CD4-positive, alpha-beta T cell treated with Interleukin-4 for 1 hour (primary cell): ENCODE measurements around the gene RALGAPB.
"Not testable (repeated sequence)": the region's sequence is repeated elsewhere in the genome, so short reads cannot be mapped to it uniquely, and the experiment has no call there.

Source experiments
- DNase-seq, 2 donors: peaks; one replicate each; pipeline ENCODE4 v3.0.0-alpha.2; 2020 to 2022

RALGAPB gene

DNA sequence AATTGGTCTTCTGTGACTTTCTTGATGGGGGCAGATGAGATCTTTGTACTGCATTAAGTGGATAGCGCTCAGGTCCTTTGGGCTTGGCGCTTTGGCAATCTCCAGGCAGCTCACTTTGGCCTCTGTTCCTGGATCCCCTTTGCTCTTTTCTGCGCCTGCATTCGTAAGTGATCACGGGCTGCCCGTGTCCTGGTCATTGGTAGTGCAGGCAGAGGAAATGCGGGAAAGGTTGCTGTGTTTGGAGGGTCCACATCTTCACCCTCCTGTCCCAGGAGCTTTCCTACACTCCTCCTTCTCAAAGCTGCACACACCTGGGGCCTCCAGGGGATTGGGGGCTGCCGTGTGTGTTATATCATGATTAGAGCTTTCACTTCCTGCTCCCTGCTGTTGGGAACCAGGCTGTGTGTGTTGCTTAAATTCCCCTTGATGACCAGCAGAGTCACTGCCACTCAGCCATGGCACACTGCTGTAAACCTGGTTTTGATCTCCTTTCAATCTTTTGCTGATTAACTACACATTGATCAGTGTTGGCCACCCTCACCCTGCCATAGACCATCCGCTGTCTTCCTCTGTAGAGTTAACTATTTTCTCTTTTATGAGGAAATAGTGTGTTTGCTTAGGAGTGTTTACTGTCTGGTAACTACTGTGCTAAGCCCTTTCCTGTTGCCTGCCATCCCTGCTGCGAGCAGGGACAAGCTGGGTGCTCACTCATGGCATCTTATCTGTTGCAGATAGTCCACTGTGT lies 24.5 kb upstream of the RALGAPB start:
- peak in 1 of 2 donors; percentile 22 for DNase-seq

DNA sequence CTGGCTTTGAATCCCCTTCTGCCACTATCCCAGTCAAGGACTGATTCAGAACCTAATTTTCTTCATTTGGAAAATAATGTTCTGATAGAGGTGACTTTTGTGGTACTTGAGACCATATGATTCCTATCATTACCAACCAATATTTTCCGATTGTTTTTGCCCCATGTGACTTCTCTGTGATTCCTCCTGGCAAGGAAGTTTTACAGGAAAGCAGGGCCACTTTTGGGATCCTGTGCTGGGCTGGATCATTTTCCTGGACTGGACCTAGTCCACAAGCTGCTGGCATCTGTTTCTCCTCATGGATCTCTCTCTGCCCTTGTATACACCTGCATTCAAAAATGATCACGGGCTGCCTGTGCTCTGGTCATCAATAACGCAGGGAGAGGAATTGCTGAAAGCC lies 23.6 kb upstream of the RALGAPB start:
- DNase-seq, result no peak

DNA sequence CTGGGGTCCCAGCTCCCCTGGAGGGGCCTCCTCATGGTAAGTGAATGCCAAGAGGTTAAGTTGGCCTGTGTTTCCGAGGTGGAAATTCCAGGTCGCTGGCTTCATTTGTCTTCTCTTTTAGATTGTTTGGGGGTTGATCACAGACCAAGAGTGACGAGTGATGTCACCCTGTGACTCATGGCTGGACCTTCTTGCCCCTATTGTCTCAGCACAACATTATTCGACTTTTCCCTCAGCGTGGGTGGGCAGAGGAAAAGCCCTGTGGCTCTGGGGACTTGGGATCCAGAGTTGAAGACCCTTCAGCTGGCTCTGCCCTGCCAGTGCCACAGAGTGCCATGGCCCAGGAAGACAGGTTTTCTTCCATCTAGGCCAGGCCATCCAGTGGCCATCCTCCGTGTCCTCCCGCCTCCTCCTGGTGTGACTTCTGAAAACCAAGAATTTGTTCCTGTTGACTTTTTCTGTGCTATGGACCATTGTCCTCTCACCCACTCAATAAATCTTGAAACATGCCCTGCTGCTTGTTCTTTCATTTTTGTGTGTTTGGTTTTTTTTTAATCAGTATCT lies 22.1 kb upstream of the RALGAPB start:
- DNase-seq, result no peak

DNA sequence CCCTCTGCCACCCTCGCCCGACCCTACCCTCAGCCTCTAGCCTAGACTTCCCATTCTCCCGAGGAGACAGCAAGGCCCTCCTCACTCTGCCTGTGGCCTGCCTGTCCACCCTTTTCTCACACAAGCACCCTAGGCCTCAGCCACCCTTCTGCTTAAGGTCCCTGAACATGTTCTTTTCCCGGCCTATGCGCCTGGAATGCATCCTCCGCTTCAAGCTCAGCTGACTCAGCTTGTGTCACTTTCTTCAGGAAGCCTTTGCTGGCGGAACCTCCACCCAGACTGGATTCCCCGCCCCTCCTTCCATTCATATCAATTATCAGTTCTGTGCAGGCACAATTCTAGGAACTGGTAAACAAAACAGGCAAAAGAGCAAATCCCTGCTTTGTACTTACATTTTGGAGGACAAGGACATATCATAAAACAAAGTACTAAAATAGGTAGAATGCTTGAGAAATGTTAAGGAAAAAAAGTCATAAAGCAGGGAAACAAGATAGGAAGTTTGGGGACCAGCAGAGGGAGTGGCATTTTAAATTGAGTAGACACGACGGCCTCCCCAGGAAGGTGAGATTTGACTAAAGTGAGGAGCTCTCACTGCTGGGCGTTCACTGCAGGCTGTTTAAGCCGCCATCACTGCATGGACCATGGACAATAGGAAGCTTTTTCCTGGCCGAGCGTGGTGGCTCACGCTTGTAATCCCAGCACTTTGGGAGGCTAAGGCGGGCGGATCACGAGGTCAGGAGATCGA lies 19.6 kb upstream of the RALGAPB start:
- no peak for DNase-seq

DNA sequence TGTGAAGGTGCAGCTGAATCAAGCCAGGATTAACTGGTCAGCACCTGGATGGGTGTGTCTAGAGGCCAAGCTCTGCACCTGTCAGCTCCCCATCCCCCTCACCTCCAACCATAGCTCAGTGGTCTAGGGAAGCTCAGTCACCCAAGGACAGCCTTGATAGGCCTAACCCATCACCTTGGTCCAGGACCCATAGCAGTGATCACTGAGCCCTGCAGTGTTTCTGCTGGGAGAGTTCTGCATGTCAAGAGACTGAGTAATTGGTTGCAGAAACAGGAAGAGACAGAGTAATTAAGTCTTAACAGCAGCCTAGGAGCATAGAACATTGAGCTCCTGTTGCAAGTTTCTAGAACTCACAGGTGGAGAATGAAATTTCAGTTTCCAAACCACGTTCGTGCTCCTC lies 18.7 kb upstream of the RALGAPB start:
- no peak for DNase-seq

DNA sequence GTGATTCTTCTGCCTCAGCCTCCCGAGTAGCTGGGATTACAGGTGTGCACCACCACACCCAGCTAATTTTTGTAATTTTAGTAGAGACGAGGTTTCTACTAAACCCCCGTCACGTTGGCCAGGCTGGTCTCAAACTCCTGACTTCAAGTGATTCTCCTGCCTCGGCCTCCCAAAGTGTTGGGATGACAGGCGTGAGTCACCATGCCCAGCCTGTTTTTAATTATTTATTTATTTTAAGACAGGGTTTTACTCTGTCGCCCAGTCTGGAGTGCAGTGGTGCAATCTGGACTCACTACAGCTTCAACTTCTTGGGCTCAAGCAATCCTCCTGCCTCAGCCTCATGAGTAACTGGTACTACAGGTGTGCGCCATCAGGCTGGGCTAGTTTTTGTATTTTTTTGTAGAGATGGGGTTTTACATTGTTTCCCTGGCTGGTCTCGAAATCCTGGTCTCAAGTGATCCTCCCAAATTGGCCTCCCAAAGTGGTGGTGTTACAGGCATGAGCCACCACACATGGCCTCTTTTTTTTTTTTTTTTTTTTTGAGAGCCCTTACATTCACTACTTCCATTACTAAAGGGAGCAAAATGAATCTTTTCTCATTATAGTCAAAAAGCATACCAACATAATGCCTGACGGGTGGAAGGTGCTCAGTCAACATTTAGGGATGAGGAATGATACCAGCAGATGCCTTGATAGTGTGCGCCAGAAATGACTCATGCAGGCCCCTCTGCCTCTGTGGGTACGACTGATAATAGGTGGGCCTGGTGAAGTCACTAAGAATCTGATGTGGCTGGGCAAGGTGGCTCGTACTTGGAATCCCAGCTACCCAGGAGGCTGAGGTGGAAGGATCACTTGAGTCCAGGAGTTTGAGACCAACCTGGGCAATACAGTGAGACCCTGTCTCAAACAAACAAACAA lies 17.8 kb upstream of the RALGAPB start:
- DNase-seq, result no peak

DNA sequence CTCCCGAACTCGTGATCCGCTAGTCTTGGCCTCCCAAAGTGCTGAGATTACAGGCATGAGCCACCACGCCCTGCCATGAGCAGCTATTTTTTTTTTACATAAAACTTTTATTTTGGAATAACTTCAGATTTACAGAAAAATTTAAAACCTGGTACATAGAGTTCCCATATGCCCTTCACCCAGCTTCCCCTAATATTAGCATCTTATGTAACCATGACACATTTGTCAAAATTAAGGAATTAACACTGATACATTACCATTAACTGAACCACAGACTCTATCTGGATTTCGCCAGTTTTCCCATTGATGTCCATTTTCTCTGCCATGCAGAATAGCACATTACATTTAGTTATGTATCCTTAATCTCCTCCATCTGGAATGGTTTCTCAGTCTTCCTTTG lies 14.3 kb upstream of the RALGAPB start:
- DNase-seq, result no peak

DNA sequence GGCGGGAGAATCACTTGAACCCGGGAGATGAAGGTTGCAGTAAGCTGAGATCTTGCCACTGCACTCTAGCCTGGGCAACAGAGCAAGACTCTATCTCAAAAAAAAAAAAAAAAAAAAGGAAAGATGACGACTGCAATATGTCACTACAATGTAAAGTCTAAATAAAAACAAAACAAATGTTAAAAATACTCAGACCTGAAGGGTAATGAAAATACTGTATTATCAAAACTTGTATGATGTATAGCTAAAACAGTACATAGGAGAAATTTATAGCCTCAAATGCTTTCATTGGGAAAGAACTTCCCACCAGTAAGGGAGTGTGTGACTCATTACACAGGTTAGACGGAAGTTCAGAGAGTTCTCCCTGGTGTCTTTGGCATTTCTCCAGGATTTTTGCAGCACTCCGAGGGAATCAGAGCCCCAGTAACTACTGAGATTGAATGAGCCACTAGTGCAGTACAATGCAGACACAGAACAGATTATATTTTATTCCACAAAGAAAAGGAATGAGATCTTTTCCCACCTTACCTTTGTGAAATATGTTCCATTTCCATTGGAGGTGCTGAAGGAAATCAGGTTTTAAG lies 12.5 kb upstream of the RALGAPB start:
- DNase-seq, result no peak

DNA sequence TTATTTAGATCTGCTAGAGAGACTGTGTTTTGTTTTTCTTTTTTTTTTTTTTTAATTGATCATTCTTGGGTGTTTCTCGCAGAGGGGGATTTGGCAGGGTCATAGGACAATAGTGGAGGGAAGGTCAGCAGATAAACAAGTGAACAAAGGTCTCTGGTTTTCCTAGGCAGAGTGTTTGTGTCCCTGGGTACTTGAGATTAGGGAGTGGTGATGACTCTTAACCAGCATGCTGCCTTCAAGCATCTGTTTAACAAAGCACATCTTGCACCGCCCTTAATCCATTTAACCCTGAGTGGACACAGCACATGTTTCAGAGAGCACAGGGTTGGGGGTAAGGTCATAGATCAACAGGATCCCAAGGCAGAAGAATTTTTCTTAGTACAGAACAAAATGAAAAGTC lies 12.0 kb upstream of the RALGAPB start:
- DNase-seq, result not testable (repeated sequence)

DNA sequence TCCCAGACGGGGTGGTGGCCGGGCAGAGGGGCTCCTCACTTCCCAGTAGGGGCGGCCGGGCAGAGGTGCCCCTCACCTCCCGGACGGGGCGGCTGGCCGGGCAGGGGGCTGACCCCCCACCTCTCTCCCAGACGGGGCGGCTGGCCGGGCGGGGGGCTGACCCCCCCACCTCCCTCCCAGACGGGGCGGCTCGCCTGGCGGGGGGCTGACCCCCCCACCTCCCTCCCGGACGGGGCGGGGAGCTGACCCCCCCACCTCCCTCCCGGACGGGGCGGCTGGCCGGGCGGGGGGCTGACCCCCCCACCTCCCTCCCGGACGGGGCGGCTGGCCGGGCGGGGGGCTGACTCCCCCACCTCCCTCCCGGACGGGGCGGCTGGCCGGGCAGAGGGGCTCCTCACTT lies 11.5 kb upstream of the RALGAPB start:
- DNase-seq, result not testable (repeated sequence)

DNA sequence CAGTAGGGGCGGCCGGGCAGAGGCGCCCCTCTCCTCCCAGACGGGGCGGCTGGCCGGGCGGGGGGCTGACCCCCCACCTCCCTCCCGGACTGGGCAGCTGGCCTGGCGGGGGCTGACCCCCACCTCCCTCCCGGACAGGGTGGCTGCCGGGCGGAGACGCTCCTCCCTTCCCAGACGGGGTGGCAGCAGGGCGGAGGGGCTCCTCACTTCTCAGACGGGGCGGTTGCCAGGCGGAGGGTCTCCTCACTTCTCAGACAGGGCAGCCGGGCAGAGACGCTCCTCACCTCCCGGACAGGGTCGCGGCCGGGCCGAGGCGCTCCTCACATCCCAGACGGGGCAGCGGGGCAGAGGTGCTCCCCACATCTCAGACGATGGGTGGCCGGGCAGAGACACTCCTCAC lies 11.1 kb upstream of the RALGAPB start:
- DNase-seq, result not testable (repeated sequence)

DNA sequence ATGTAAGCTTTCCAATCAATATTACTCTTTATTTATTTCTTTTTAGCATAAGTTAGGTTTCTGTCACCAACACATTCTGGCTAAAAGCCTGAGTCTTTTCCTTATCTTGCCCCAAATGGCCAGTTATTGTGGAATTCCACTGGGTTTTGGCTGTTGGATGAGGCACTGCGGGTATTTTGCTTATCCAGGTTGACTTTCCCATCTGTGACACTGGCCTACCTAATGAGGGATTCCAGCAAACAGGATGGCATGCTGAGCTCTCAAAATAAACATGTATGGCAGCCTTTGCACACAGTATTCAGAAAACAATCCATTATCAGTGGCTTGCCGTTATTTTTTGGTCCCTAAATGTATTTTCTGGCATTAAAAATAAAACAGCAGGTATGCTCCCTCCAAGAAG lies 6.5 kb upstream of the RALGAPB start:
- no peak for DNase-seq

DNA sequence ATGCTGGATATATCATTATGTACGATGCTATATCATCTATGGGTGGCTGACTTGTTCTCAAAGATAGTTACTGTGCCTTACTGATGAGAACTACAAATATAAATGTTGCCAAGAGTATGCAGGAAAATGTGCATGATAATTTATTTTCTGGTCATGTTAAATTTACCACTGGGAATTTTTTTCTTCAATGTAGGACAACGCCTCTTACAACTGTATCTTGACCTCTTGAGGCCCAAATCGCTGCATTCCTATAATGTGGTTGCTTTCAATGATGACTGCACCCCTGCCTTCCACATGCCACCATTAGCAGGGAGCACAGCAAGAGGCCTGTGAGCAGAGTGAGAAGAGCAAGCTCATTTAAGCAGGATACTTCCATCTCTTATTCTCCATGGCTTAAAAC lies 5.7 kb upstream of the RALGAPB start:
- no peak for DNase-seq

DNA sequence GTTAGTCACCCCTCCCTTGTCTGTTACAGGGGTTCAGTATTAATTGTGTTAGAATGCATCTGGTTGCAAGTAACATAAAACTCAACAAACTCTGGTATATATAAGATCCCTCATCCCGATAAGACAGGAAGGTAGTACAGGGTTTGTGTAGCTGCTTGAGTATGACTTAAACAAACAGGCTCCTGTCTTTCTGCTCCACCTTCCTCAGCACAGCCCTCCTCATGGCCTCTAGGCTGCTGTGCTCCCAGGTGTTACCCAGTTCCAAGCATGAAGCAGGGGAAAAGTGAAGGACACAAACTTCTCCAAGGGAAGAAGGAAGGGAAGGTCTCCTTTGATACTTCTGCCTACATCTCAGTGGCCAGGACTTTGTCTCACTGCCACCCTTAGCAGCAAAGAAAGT lies 1.4 kb upstream of the RALGAPB start:
- DNase-seq, result no peak

DNA sequence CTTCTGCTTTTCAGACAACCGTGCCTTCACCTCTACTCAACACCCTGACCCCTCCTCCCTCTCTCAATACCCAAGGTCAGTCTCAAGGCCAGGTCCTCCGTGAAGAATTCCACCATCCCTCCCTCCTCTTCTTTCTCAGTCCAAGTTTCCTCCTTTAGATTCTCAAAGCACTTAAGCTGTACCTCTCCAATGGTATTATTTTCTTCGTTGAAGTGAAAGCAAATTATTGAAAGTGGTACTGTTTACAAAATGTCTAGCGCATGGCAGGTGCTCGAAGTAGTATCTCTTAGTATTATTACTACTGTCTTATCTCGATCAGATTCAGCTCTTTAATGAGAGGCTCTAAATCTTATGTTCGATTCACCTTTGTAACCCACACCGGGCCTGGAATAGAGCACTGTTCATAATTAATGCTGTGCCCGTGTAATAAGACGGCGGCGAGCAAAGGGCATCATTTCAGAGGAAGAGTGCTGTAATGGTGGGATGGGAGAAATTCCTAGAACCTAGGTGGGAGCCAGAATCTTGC lies 593 bp upstream of the RALGAPB start:
- no peak for DNase-seq

DNA sequence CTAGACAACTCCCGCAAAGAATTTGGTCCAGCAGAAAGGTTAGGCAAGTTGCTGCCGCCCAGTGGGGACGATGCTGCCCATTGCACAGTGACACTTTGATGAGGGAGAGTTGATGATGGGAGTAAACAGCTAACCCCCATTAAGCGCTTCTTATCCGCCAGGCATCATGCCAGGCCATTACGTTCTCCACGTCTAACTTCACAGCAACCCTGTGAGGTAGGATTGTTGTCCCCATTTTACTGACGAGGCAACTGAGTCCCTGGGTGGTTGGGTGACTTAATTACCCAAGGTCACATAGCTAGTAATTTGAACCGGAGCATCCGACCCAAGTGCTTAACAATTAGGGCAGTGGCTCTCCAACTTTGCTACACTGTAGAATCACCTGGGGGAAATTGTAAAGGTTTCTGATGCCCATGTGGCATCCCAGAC lies 738 bp downstream of the RALGAPB start:
- DNase-seq, result peak in 1 of 2 donors; percentile 12

DNA sequence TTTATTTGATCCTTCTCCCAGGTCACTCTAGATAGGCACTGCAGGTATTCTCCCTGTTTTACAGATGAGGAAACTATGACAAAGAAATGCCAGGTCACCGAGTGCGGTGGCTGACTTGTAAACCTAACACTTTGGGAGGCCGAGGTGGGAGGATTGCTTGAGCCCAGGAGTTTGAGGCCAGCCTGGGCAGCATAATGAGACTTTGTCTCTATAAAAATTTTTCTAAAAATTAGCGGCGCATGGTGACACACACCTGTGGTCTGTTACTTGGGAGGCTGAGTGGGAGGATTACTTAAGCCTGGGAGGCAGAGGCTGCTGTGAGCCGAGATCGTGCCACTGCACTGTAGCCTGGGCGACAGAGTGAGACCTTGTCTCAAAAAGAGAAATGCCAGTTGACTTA lies 5.1 kb downstream of the RALGAPB start:
- no peak for DNase-seq

DNA sequence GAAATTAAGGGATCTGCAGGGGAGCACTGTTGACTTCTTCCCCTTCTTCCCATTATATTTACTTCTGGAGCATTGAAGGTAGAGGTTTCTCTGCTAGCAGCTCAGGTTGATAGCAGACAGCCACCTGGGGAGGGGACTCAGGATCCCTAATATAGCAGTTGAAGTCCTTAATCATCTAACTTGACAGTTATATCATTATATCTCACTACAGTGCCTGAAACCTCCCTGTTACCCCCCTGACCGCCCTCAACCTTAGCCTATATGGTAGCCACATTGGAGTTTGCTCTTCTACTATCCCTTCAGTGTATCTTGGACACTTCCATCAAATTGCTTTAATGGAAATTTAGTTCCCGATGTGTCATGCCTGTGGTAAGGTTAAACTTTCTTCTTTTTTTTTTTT lies 7.0 kb downstream of the RALGAPB start:
- DNase-seq, result no peak

DNA sequence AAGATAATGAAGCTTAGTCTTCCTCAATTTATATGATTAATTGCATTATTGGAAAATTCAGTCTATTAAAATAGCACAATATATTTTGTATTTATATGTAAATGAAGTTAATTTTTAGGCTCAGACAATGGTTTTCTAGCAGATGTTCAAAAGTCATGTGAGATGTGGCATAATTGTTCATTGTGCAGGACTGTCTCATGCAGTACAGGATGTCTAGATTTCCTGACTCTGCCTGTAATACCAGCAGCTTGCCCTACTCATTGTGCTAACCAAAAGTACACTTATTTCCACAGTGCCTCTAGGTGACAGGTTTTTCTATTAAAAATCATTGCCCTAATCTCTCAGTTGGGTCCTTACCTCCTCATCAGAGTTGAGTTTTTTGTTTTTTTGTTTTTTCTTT lies 12.4 kb downstream of the RALGAPB start:
- no peak for DNase-seq

DNA sequence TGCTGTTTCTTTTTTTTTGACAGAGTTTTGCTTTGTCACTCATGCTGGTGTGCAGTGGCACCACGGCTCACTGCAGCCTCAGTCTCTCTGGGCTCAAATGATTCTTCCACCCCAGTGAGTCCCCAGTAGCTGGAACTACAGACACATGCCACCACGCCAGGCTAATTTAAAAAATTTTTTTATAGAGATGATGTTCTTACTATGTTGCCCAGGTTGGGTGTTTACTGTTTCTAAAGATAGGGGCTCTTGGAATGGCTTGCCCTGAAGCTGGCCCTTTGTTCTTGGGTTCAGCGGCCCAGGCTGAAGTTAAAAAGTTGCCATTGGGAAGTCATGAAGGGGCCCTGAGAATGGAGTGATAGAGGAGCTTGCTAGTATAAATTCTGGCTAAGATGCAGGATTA lies 16.5 kb downstream of the RALGAPB start:
- DNase-seq, result no peak

DNA sequence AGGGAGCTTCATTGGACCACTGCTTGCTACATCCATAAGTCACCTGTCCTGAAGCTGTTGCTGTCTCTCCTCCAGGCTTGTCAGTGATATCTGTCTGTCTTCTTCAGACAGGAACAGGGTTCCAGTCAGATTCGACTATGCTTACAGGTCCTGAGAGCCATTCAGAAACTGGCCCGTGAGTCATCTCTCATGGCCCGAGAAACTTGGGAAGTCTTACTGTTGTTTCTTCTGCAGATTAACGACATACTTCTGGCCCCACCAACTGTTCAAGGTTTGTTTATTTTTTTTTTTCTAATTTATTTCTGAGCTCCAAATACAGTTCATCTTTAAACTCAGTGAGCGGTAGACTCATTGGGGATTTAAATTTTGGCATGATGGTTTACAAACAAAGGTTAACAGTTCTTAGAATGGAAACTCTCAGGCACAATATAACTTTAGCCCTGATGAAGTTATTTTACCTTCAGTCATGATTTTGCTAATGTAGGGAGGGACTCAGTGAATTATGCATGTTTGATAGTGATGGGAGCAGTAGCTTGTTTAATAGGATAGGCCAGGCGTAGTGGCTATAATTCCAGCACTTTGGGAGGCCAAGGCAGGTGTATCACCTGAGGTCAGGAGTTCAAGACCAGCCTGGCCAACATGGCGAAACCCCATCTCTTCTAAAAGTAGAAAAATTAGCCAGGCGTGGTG lies 24.7 kb downstream of the RALGAPB start:
- no peak for DNase-seq

DNA sequence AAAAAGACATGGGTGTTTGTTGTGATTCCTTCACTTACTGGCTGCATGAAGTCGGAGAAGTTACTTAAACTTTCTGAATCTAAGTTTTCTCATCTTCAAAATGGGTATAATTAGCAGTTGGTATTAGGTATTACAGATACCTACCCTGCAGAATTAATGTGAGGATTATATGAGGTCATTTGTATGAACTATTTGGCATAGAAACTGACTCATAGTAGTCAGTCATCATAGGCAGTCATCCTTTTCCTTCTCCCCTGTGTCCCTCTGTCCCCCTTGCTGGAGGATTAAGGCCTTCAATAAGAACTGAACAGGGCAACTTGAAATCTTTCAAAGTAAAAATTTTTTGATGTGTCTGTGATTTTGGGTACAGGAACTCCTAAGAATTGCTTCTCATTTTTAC lies 26.3 kb downstream of the RALGAPB start:
- DNase-seq, result no peak
